GM18867 (cell line): Measurements from ENCODE around the gene PRKAG2.

Experiments
- ATAC-seq: cut with Tn5 transposase; IDR thresholded peaks from one replicate; pipeline ENCODE4 v1.9.1; 2021; ENCODE audit warnings: mild to moderate bottlenecking, moderate library complexity; ENCODE audit not compliant: unreplicated experiment

PRKAG2 gene

GRCh38 chr7:151702961-151703360 is 174.0 kb downstream of the PRKAG2 start:
- ATAC-seq = no peak

GRCh38 chr7:151700586-151701165 is 176.2 kb downstream of the PRKAG2 start:
- no peak for ATAC-seq

GRCh38 chr7:151699928-151700319 is 177.0 kb downstream of the PRKAG2 start:
- ATAC-seq = no peak

GRCh38 chr7:151699147-151699927 is 177.6 kb downstream of the PRKAG2 start:
- ATAC-seq = no peak

- no peak for ATAC-seq
Measured at GRCh38 chr7:151697942-151698341, 179.0 kb downstream of the PRKAG2 start.

GRCh38 chr7:151697515-151697895 is 179.4 kb downstream of the PRKAG2 start:
- ATAC-seq = no peak

- ATAC-seq = no peak
Measured at GRCh38 chr7:151696721-151697514, 180.0 kb downstream of the PRKAG2 start.

- no peak for ATAC-seq
Measured at GRCh38 chr7:151695951-151696541, 180.9 kb downstream of the PRKAG2 start.

- ATAC-seq = no peak
Measured at GRCh38 chr7:151694828-151695580, 181.9 kb downstream of the PRKAG2 start.

GRCh38 chr7:151694441-151694827 is 182.5 kb downstream of the PRKAG2 start:
- ATAC-seq = no peak

GRCh38 chr7:151693140-151693539 is 183.8 kb downstream of the PRKAG2 start:
- ATAC-seq = no peak

GRCh38 chr7:151692721-151693120 is 184.2 kb downstream of the PRKAG2 start:
- no peak for ATAC-seq

- no peak for ATAC-seq
Measured at GRCh38 chr7:151691449-151691848, 185.5 kb downstream of the PRKAG2 start.

GRCh38 chr7:151690606-151691005 is 186.3 kb downstream of the PRKAG2 start:
- no peak for ATAC-seq

GRCh38 chr7:151689196-151689971 is 187.5 kb downstream of the PRKAG2 start:
- ATAC-seq = no peak

GRCh38 chr7:151688236-151688780 is 188.6 kb downstream of the PRKAG2 start:
- ATAC-seq = no peak

GRCh38 chr7:151687523-151688235 is 189.2 kb downstream of the PRKAG2 start:
- ATAC-seq = no peak

GRCh38 chr7:151686826-151687225 is 190.1 kb downstream of the PRKAG2 start:
- no peak for ATAC-seq
